Suprapubic skin (tissue), 4 donors: ENCODE data around the gene GNAQ.

Source experiments
- EP300 ChIP-seq: sonication (generic); formaldehyde crosslinking; IDR thresholded peaks from one replicate; pipeline ENCODE4 v1.6.1; 2017; ENCODE audit warnings: antibody characterized with exemption
- POLR2A ChIP-seq, 2 donors: fragments of 450-650 bp; IDR thresholded peaks; one replicate each; pipeline ENCODE4 v1.6.1; 2017; ENCODE audit warnings: antibody characterized with exemption in 2 of 2, mild to moderate bottlenecking in 2 of 2, moderate library complexity in 2 of 2
- POLR2AphosphoS5 ChIP-seq, 3 donors: sonication (generic); formaldehyde crosslinking; IDR thresholded peaks; one replicate each; pipeline ENCODE4 v1.6.1; 2017; ENCODE audit warnings: antibody characterized with exemption in 3 of 3
- TF ChIP-seq, protein P1 (sequence below), 2 donors: fragments of 200-600 bp in 1 of 2; fragments of 450-650 bp in 1 of 2; sonication (generic) in 1 of 2; IDR thresholded peaks; one replicate each; pipeline ENCODE4 v1.5.1; 2016 to 2019; ENCODE audit warnings: antibody characterized with exemption in 2 of 2, mild to moderate bottlenecking in 1 of 2, moderate library complexity in 1 of 2

DNA sequence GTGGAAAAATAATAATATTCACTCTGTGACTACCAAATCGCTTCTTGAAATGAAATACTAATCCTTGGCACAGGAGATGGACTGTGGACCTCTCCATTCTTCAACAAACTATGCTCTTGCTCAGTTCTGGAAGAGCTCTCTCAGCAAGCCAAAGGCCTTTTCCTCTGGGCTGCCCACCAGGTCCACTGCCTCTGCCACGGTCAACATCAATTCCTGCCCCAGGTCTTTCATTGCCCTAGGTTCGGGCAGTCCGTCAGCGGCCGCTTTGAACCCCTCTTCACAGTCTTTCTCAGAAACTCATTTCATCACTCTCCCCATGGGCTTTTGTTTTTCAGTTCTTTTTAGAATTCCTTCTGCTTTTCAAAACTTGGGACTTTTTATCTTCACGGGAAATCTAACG, 64.9 kb downstream of the GNAQ start:
- TF ChIP-seq, protein P1, sequence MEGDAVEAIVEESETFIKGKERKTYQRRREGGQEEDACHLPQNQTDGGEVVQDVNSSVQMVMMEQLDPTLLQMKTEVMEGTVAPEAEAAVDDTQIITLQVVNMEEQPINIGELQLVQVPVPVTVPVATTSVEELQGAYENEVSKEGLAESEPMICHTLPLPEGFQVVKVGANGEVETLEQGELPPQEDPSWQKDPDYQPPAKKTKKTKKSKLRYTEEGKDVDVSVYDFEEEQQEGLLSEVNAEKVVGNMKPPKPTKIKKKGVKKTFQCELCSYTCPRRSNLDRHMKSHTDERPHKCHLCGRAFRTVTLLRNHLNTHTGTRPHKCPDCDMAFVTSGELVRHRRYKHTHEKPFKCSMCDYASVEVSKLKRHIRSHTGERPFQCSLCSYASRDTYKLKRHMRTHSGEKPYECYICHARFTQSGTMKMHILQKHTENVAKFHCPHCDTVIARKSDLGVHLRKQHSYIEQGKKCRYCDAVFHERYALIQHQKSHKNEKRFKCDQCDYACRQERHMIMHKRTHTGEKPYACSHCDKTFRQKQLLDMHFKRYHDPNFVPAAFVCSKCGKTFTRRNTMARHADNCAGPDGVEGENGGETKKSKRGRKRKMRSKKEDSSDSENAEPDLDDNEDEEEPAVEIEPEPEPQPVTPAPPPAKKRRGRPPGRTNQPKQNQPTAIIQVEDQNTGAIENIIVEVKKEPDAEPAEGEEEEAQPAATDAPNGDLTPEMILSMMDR (IDR thresholded peaks at IDR 0.05) = no peak
- TF ChIP-seq POLR2AphosphoS5 (IDR thresholded peaks at IDR 0.05) = no peak
- no peak for TF ChIP-seq POLR2A (IDR thresholded peaks at IDR 0.05)
- TF ChIP-seq EP300 = no peak
